Suprapubic skin (tissue), 4 donors: ENCODE results near the gene PLK5. TPM values are rescaled to one million over a fixed set of nuclear protein-coding genes. Genes with fewer than 3 reads are reported as not detected.

Experiments
- DNase-seq, 2 donors: peaks; one replicate each; pipeline ENCODE4 v3.0.0-alpha.2; 2019; ENCODE audit warnings: low spot score in 2 of 2
- H3K27ac ChIP-seq: fragments of 200-600 bp; sonication (generic); one replicate; pipeline ENCODE4 v1.5.1; 2019
- H3K27me3 ChIP-seq: fragments of 200-600 bp; sonication (generic); one replicate; pipeline ENCODE4 v1.5.1; 2019
- H3K36me3 ChIP-seq: fragments of 200-600 bp; sonication (generic); one replicate; pipeline ENCODE4 v1.5.1; 2019
- H3K4me1 ChIP-seq: fragments of 200-600 bp; sonication (generic); one replicate; pipeline ENCODE4 v1.5.1; 2019
- H3K4me3 ChIP-seq: fragments of 200-600 bp; sonication (generic); one replicate; pipeline ENCODE4 v1.5.1; 2019; ENCODE audit warnings: mild to moderate bottlenecking
- H3K9me3 ChIP-seq: fragments of 200-600 bp; sonication (generic); one replicate; pipeline ENCODE4 v1.5.1; 2019
- EP300 ChIP-seq: sonication (generic); formaldehyde crosslinking; IDR thresholded peaks from one replicate; pipeline ENCODE4 v1.6.1; 2017; ENCODE audit warnings: antibody characterized with exemption
- POLR2A ChIP-seq, 2 donors: fragments of 450-650 bp; IDR thresholded peaks; one replicate each; pipeline ENCODE4 v1.6.1; 2017; ENCODE audit warnings: antibody characterized with exemption in 2 of 2, mild to moderate bottlenecking in 2 of 2, moderate library complexity in 2 of 2
- POLR2AphosphoS5 ChIP-seq, 3 donors: sonication (generic); formaldehyde crosslinking; IDR thresholded peaks; one replicate each; pipeline ENCODE4 v1.6.1; 2017; ENCODE audit warnings: antibody characterized with exemption in 3 of 3
- WGBS: methylation state at CpG from one replicate; pipeline ENCODE4 v1.1.5; 2018; 5-methylcytosine and 5-hydroxymethylcytosine counted together
- total RNA-seq, 4 donors: library from RNA; depleted of rRNA; stranded (reverse); fragments of >200 nt; gene quantifications; one replicate each; pipeline ENCODE4 v1.1.0, GENCODE V29; 2016
- TF ChIP-seq, protein P1 (sequence below), 2 donors: fragments of 200-600 bp in 1 of 2; fragments of 450-650 bp in 1 of 2; sonication (generic) in 1 of 2; IDR thresholded peaks; one replicate each; pipeline ENCODE4 v1.5.1; 2016 to 2019; ENCODE audit warnings: antibody characterized with exemption in 2 of 2, mild to moderate bottlenecking in 1 of 2, moderate library complexity in 1 of 2

The PLK5 gene
- total RNA-seq, 4 donors from 2014 or later = 0.23 to 1.2 TPM; not detected in 2

GRCh38 chr19:1560286-1560882 lies 36.5 kb downstream of the PLK5 start:
- Histone ChIP-seq H3K36me3 (peaks cover 14% of the 10 kb centered on the region), H3K4me3 (no peak overlapping the region), H3K4me1 (peaks cover 5% of the 10 kb centered on the region), H3K27ac (no peak overlapping the region), H3K9me3 (no peaks in the 10 kb centered on the region), H3K27me3 (no peaks in the 10 kb centered on the region)
- TF ChIP-seq POLR2AphosphoS5 (IDR thresholded peaks at IDR 0.05) (no peak), POLR2A (IDR thresholded peaks at IDR 0.05) (no peak), EP300 (no peak)
- TF ChIP-seq, protein P1, sequence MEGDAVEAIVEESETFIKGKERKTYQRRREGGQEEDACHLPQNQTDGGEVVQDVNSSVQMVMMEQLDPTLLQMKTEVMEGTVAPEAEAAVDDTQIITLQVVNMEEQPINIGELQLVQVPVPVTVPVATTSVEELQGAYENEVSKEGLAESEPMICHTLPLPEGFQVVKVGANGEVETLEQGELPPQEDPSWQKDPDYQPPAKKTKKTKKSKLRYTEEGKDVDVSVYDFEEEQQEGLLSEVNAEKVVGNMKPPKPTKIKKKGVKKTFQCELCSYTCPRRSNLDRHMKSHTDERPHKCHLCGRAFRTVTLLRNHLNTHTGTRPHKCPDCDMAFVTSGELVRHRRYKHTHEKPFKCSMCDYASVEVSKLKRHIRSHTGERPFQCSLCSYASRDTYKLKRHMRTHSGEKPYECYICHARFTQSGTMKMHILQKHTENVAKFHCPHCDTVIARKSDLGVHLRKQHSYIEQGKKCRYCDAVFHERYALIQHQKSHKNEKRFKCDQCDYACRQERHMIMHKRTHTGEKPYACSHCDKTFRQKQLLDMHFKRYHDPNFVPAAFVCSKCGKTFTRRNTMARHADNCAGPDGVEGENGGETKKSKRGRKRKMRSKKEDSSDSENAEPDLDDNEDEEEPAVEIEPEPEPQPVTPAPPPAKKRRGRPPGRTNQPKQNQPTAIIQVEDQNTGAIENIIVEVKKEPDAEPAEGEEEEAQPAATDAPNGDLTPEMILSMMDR (IDR thresholded peaks at IDR 0.05) = no peak
- no peak for DNase-seq
- 55% methylated on average over 25 of the region's 25 CpGs for WGBS

DNA sequence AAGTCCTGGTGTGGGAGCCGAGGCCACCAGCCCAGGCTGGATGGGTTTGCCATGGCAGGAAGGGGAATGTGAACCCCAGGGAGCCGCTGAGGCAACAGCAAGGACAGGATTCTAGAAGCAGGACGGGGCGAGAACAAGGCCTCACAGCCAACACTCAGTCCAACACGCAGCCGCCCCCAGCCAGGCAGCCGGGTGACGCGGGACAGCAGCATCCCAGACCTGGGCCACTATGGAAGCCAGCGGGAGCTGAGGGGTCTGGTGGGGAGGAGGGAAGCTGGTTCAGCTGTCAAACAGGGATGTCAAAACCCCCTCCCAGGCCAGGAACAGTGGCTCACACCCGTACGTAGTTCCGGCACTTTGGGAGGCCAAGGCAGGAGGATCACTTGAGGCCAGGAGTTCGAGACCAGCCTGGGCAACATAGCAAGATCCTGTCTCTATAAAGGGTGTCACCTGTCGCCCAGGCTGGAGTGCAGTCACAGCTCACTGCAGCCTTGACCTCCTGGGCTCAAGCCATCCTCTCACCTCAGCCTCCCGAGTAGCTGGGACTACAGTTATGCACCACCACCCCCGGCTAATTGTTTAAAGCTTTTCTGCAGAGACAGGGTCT lies 37.5 kb downstream of the PLK5 start:
- TF ChIP-seq, protein P1 (IDR thresholded peaks at IDR 0.05) = no peak
- TF ChIP-seq POLR2A (IDR thresholded peaks at IDR 0.05) (no peak), EP300 (no peak), POLR2AphosphoS5 (IDR thresholded peaks at IDR 0.05) (no peak)
- H3K4me1 ChIP-seq = peaks cover 13% of the 10 kb centered on the region
- DNase-seq = no peak
- no peaks in the 10 kb centered on the region for H3K27me3 ChIP-seq
- no peak overlapping the region for H3K27ac ChIP-seq
- no peak overlapping the region for H3K4me3 ChIP-seq
- H3K36me3 ChIP-seq = peaks cover 5% of the 10 kb centered on the region
- WGBS = 83% methylated on average over 11 of the region's 17 CpGs
- H3K9me3 ChIP-seq = no peaks in the 10 kb centered on the region

GRCh38 chr19:1563251-1563650 lies 39.4 kb downstream of the PLK5 start:
- no peaks in the 10 kb centered on the region for H3K27me3 ChIP-seq
- peaks cover 22% of the 10 kb centered on the region for H3K4me1 ChIP-seq
- TF ChIP-seq EP300 = no peak
- no peak for TF ChIP-seq POLR2A (IDR thresholded peaks at IDR 0.05)
- no peak for TF ChIP-seq POLR2AphosphoS5 (IDR thresholded peaks at IDR 0.05)
- TF ChIP-seq, protein P1 (IDR thresholded peaks at IDR 0.05) = no peak
- no peak for DNase-seq
- no peaks in the 10 kb centered on the region for H3K36me3 ChIP-seq
- H3K4me3 ChIP-seq = no peak overlapping the region
- no peaks in the 10 kb centered on the region for H3K9me3 ChIP-seq
- WGBS = 76% methylated on average over 4 of the region's 6 CpGs
- H3K27ac ChIP-seq = no peak overlapping the region

GRCh38 chr19:1566392-1567115 lies 42.7 kb downstream of the PLK5 start:
- Histone ChIP-seq H3K27ac (peak overlapping the region; percentile 90), H3K9me3 (no peaks in the 10 kb centered on the region), H3K27me3 (no peaks in the 10 kb centered on the region), H3K4me1 (peaks cover 28% of the 10 kb centered on the region), H3K36me3 (no peaks in the 10 kb centered on the region), H3K4me3 (peak overlapping the region; percentile 79)
- 20% methylated on average over 1 of the region's 42 CpGs for WGBS
- peak in 1 of 2 donors; percentile 76 for DNase-seq
- TF ChIP-seq EP300 (no peak), POLR2AphosphoS5 (IDR thresholded peaks at IDR 0.05) (no peak), POLR2A (IDR thresholded peaks at IDR 0.05) (no peak)
- TF ChIP-seq, protein P1 (IDR thresholded peaks at IDR 0.05) = no peak
